ENCODE data around the gene DIP2C.
"Not testable (repeated sequence)": the region's sequence is repeated elsewhere in the genome, so short reads cannot be mapped to it uniquely, and the experiment has no call there.

Gene DIP2C

GRCh38 chr10:526651-527312, 162.7 kb downstream of the DIP2C start:
- no peak for DNase-seq

- DNase-seq: no peak
Observed at GRCh38 chr10:525565-526315, 163.7 kb downstream of the DIP2C start.

GRCh38 chr10:523925-524324, 165.5 kb downstream of the DIP2C start:
- no peak for DNase-seq

GRCh38 chr10:522350-522749, 167.1 kb downstream of the DIP2C start:
- no peak for DNase-seq

- DNase-seq: no peak
Observed at GRCh38 chr10:521261-522250, 167.9 kb downstream of the DIP2C start.

GRCh38 chr10:520402-520787, 169.1 kb downstream of the DIP2C start:
- no peak for DNase-seq

GRCh38 chr10:519716-520401, 169.6 kb downstream of the DIP2C start:
- no peak for DNase-seq

GRCh38 chr10:519055-519715, 170.3 kb downstream of the DIP2C start:
- no peak for DNase-seq

- DNase-seq: no peak
Observed at GRCh38 chr10:517872-518475, 171.5 kb downstream of the DIP2C start.

GRCh38 chr10:517241-517830, 172.1 kb downstream of the DIP2C start:
- DNase-seq: no peak

GRCh38 chr10:516764-517163, 172.7 kb downstream of the DIP2C start:
- no peak for DNase-seq

- no peak for DNase-seq
Observed at GRCh38 chr10:515674-516073, 173.8 kb downstream of the DIP2C start.

- DNase-seq: no peak
Observed at GRCh38 chr10:514137-514671, 175.3 kb downstream of the DIP2C start.

GRCh38 chr10:513393-513792, 176.1 kb downstream of the DIP2C start:
- DNase-seq: no peak

- DNase-seq: not testable (repeated sequence)
Observed at GRCh38 chr10:512661-513060, 176.8 kb downstream of the DIP2C start.

- DNase-seq: no peak
Observed at GRCh38 chr10:511849-512191, 177.6 kb downstream of the DIP2C start.

- DNase-seq: peak; percentile 87 to 91
Observed at GRCh38 chr10:511101-511848, 178.2 kb downstream of the DIP2C start.

- DNase-seq: no peak
Observed at GRCh38 chr10:510415-510881, 179.0 kb downstream of the DIP2C start.

GRCh38 chr10:509361-510102, 179.9 kb downstream of the DIP2C start:
- no peak for DNase-seq

GRCh38 chr10:508726-509125, 180.7 kb downstream of the DIP2C start:
- DNase-seq: no peak

Measured in stimulated activated CD4-positive, alpha-beta T cell treated with anti-CD3 and anti-CD28 coated beads, Interleukin-2, amount 100 ng/mL, for 24 hours (primary cell).